NOMO-1 treated with DMSO at 0.1 percent for 48 hours (cell line): Measurements from ENCODE around the gene TBCCD1.

Experiments used
- DNase-seq: peaks from one replicate; lab custom pipeline; 2025; ENCODE audit not compliant: unreplicated experiment; lab: John Stamatoyannopoulos, UW

TBCCD1 gene

GRCh38 chr3:186497608-186498007 is 69.5 kb downstream of the TBCCD1 start:
- no peak for DNase-seq

- DNase-seq: no peak
Observed at GRCh38 chr3:186496635-186497034, 70.5 kb downstream of the TBCCD1 start.
